ENCODE data around the gene CDC42BPB. TPM values are rescaled to one million over a fixed set of nuclear protein-coding genes. Genes with fewer than 3 reads are reported as not detected.

The CDC42BPB gene
- total RNA-seq, 1 experiment from 2014 or later = 51.5 TPM

DNA sequence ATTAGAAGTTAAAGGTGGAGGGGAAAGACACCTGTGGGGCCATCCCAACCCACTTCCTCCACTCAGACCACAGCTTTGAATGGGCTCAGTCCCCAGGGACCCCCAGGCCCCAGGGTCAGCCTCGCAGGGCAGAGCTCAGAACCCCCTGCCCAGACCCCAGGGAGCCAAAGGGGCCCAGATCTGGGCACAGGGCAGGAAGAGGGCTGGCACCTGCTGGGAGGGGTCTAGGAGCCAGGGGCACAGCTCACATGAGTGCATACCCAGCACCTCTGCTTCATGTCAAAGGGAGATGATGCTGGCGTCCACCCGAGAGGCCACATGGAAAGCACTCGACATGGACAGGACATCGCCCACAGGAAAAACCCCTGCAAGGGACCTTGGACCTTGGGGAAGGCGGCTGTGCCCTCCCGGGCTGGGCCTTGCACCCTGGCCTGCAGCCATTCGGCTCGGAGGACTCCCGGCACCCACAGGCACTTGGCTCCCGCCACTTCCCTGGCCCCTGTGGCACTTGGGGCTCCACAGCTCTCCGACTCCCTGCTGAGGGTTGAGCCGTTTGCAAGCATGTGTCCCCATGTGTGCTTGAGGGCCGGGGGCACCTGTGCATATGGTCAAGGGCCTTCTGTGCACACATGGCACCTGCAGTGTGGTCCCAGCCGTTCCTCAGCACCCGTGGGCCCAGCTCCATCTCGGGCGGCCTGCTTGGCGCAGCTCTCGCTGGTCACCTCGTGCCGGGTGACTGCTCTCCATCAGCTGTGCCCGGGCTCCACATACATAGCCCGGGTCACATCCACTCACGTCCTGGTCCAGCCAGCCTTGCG, 142.7 kb downstream of the CDC42BPB start:
- no peak for DNase-seq (ENCODE audit: low read depth)

GRCh38 chr14:102913341-102914211, 143.8 kb downstream of the CDC42BPB start:
- DNase-seq (ENCODE audit: low read depth) = no peak

DNA sequence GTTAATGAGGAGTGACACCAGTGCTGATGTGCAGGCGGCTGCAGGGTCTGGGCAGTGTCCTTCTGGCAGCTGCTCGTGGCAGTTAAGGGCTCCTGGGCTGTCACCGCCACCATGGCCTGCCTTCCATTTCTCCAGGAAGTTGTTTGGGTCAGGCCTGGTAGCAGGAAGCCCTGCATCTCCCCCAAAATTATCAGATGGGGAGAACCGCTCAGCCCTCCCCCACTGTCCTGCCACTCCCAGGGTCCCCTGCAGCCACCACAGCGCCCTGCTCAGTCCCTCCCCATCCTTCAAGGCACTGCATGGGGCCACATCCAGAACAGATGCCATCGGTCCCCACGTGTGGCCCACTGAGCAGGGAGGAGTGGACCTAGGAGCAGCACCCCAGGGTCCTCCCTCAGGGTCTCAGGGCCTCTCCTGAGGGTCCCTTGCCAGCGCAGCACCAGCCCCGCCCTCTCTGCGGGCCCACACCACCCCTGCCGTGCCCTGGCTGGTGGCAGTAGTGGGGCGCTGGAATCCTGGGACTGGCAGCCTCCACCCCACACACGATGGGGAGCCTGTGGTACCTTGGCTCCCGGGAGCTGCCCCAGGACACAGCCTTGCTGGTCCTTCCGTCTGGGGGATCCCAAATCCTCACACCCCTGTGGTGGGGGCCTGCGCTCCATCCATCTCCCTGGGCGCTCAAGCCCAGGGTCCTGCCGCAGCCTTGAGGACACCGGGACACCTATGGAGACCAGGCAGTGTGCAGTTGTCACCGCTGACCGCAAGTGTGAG, 145.2 kb downstream of the CDC42BPB start:
- DNase-seq (ENCODE audit: low read depth) = no peak

DNA sequence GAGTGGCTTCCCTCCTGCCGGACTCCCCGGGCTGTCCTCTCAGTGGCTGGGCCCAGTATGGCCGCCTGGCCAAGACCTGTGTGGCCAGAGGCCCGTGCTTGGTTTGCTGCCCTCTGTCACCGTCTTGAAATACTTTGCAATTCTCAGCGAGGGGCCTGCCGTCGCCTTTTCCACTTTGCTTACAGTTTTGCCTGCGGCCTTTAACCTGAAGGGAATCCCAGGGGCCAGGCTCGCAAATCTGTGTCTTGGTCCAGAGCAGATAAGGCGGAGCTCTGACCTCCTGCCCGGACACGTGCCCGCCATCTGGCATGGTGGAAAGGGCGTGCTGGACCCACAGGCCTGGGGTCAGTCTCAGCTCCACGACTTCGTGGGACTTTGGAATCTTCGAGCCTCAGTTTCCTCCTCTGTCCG, 145.8 kb downstream of the CDC42BPB start:
- DNase-seq (ENCODE audit: low read depth) = no peak

- no peak for DNase-seq (ENCODE audit: low read depth)
Measured at GRCh38 chr14:102910442-102910841, 146.9 kb downstream of the CDC42BPB start.

DNA sequence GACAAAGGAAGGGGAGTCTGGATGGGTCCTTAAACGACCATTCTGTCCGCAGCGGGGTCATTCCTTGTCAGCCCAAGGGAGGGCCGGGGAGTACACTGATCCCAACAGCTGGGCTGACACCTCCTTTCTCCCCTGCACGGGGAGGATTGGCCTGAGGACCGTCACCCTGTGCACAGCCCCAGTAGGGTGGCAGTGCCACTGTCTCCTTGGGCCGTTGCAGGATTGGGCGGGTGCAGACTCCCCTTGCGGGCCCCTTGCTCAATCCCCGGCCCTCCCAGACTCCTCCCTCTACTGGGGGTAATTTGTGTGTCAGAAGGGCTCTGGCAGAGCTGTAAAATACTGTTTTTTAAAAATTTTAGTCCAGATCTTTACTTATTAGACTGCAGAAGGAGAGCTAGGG, 147.4 kb downstream of the CDC42BPB start:
- DNase-seq (ENCODE audit: low read depth) = no peak

- DNase-seq (ENCODE audit: low read depth) = no peak
Measured at GRCh38 chr14:102909462-102909861, 147.9 kb downstream of the CDC42BPB start.

DNA sequence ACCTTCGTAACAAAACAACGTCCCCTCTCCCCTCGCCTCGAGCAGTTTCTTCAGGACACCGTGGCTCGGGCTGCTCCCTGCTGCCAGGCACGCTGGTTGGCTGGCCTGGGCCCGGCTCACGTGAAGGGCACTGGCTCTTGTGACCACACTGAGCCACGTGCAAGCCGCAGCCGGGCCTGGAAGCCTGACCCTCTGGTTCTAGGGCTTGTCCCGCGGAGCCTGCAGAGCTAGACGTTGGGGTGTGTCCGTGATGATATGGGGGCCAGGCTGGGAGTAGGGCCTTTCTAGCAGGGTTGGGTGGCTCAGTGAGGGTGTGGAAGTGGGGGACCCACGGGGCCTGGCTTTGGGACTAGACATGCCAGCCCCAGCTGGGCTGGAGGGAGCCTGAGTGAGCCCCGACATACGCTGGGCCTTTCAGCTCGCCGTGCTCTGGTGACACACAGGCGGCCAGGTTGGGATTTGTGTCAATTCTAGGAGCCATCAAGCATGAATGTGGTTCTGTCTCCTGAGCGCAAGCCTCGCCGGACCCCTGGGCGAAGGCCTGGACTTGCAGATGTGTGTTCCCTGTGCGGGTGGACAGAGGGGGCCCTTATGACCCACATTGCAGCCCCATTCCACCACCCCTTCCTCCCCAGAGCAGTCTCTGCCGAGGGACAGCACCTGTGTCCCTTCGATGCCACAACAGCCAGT, 148.4 kb downstream of the CDC42BPB start:
- no peak for DNase-seq (ENCODE audit: low read depth)

- no peak for DNase-seq (ENCODE audit: low read depth)
Measured at GRCh38 chr14:102907980-102908730, 149.2 kb downstream of the CDC42BPB start.

DNA sequence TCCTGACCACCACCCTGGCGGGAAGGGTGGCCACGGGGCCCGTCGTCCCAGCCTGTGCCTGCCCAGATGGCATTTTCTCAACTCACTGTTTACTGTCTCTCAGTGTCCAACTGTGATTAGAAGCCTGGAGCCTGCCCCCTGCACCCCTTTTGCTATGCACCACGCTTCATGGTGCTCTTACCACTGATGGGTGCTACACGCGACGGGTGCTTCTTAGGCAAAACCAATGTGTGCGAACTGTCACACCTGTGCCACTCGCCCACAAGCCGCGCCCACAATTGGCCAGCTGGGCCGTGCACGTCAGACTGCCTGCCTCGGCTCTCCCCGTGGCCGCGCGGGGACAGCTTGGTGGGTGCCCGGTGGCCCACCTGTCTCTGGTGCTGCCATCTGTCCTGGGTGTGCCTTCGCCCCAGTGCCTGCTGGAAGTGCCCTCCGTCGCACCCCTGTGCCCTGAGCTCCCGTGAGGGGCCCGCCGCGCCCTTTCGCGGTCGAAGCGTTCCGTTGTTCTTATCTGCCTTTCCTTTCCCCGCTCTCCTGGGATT, 150.0 kb downstream of the CDC42BPB start:
- no peak for DNase-seq (ENCODE audit: low read depth)

GRCh38 chr14:102906616-102907302, 150.6 kb downstream of the CDC42BPB start:
- no peak for DNase-seq (ENCODE audit: low read depth)

GRCh38 chr14:102905116-102906108, 151.9 kb downstream of the CDC42BPB start:
- DNase-seq (ENCODE audit: low read depth) = no peak

GRCh38 chr14:102903889-102904512, 153.3 kb downstream of the CDC42BPB start:
- no peak for DNase-seq (ENCODE audit: low read depth)

GRCh38 chr14:102903248-102903888, 154.0 kb downstream of the CDC42BPB start:
- no peak for DNase-seq (ENCODE audit: low read depth)

- no peak for DNase-seq (ENCODE audit: low read depth)
Measured at GRCh38 chr14:102902523-102903247, 154.7 kb downstream of the CDC42BPB start.

- DNase-seq (ENCODE audit: low read depth) = no peak
Measured at GRCh38 chr14:102902086-102902485, 155.3 kb downstream of the CDC42BPB start.

DNA sequence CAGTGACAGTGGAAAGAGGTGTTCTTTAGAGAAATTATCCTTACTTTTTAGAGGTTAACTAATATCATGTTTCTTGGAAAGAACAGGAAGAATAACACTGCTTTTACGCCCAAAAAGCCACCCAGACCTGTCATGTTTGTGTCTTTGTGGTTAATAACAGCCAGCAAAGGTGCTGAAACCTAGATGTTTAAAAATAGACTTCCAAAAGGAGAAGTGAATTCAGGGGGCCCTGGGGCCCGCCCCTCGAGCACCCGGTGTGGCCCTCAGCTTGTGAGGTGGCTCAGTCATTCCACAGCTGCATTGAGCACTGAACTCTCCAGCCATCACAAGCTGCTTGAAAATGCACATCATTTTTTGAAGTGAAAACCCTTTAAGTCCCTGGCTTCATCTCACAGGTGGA, 155.7 kb downstream of the CDC42BPB start:
- DNase-seq (ENCODE audit: low read depth) = no peak
